ENCODE results near the gene TRIM9.
"Not testable (repeated sequence)": the region's sequence is repeated elsewhere in the genome, so short reads cannot be mapped to it uniquely, and the experiment has no call there.

TRIM9 gene

GRCh38 chr14:50964683-50965390 lies 130.1 kb downstream of the TRIM9 start:
- no peak overlapping the region for H3K27ac ChIP-seq
- TF ChIP-seq ZFX (IDR thresholded peaks at IDR 0.05), result no peak
- TF ChIP-seq CTCF (conservative IDR thresholded peaks at IDR 0.05), result no peak

GRCh38 chr14:50963919-50964318 lies 131.0 kb downstream of the TRIM9 start:
- TF ChIP-seq CTCF (conservative IDR thresholded peaks at IDR 0.05) (no peak), ZFX (IDR thresholded peaks at IDR 0.05) (no peak)
- no peak overlapping the region for H3K27ac ChIP-seq

GRCh38 chr14:50961605-50962221 lies 133.2 kb downstream of the TRIM9 start:
- no peak for TF ChIP-seq ZFX (IDR thresholded peaks at IDR 0.05)
- no peak for TF ChIP-seq CTCF (conservative IDR thresholded peaks at IDR 0.05)
- no peak overlapping the region for H3K27ac ChIP-seq

DNA sequence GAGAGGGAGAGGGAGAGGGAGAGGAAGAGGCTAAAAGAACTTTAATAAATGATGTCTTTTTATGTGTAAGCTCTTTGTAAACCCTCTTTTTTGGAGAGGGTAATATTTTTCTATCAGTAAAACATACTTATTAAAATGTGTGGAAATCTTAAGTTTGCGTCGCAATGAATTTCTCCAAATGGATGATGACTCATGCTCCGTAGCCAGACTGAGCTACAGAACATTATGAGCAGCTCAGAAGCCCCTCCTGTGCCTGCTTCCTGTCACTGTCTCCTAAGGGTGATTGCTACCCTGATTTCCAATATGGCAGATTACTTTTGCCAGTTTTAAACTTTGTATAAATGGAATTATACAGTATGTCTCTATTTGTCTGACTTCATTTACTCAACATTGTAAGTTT lies 137.6 kb downstream of the TRIM9 start:
- no peak overlapping the region for H3K27ac ChIP-seq

GRCh38 chr14:50956421-50956820 lies 138.5 kb downstream of the TRIM9 start:
- not testable (repeated sequence) for H3K27ac ChIP-seq

More for the DNA sequence above, 137.6 kb downstream of the TRIM9 start:
- no peak for TF ChIP-seq CTCF (conservative IDR thresholded peaks at IDR 0.05)
- no peak for TF ChIP-seq ZFX (IDR thresholded peaks at IDR 0.05)

DNA sequence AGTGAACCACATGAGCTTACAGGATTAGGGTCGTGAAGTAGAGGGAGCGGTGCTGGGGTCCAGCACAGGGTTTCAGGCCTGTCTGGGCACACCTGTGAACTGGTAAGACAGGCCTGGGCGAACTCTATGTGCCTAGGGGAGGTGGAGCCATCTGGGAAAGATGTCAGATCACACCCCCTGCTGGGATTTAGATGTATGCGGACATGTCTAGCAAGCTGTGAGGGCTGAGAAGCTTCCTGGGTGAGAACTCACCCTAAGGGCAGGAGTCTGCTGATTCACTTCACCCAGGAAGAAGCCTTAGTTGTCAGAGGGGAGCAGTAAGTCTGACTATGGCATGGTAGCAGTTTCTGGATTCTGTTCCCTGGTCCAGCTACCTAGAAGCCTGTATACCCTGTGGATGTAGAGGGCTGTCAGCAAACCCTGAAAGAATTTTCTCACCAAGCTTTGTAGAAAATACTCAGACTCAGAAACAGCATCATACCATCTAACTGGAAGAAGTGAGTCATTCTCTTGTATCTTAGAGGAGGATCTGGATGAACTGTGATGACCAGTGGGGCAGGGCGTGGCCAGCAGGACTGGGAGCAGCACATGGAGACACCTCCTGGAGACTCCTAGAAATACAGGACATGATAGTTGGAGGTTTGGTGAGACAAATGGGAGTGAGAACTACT lies 139.4 kb downstream of the TRIM9 start:
- peak overlapping the region; percentile 50 for H3K27ac ChIP-seq
- TF ChIP-seq ZFX (IDR thresholded peaks at IDR 0.05), result no peak
- TF ChIP-seq CTCF (conservative IDR thresholded peaks at IDR 0.05), result peak; percentile 43

- peak overlapping the region; percentile 50 for H3K27ac ChIP-seq
These were observed 140.0 kb downstream of the TRIM9 start for GRCh38 chr14:50954811-50955372.

More at GRCh38 chr14:50954811-50955372, 140.0 kb downstream of the TRIM9 start:
- no peak for TF ChIP-seq ZFX (IDR thresholded peaks at IDR 0.05)
- peak; percentile 58 for TF ChIP-seq CTCF (conservative IDR thresholded peaks at IDR 0.05)
